Duodenal mucosa (tissue), 2 donors: ENCODE results near the gene GADD45A.
"Not testable (repeated sequence)": the region's sequence is repeated elsewhere in the genome, so short reads cannot be mapped to it uniquely, and the experiment has no call there.

ENCODE experiments used
- H3K27ac ChIP-seq: one replicate; pipeline ENCODE4 v1.7.0; 2013; ENCODE audit warnings: low read depth, low read length
- H3K27me3 ChIP-seq, 2 donors: one replicate each; pipeline ENCODE4 v1.7.0; 2013; ENCODE audit warnings: low read length in 2 of 2, control low read depth in 1 of 2; ENCODE audit not compliant: insufficient read depth in 2 of 2, control insufficient read depth in 1 of 2
- H3K36me3 ChIP-seq, 2 donors: one replicate each; pipeline ENCODE4 v1.7.0; 2013; ENCODE audit warnings: low read length in 2 of 2, control low read depth in 1 of 2; ENCODE audit not compliant: insufficient read depth in 2 of 2, control insufficient read depth in 1 of 2
- H3K4me1 ChIP-seq, 2 donors: one replicate each; pipeline ENCODE4 v1.7.0; 2013; ENCODE audit warnings: low read length in 2 of 2, control low read depth in 1 of 2; ENCODE audit not compliant: insufficient read depth in 2 of 2, control insufficient read depth in 1 of 2
- H3K4me3 ChIP-seq, 2 donors: one replicate each; pipeline ENCODE4 v1.7.0; 2013; ENCODE audit warnings: low read length in 2 of 2, low read depth in 1 of 2
- H3K9ac ChIP-seq, 2 donors: one replicate each; pipeline ENCODE4 v1.7.0; 2013; ENCODE audit warnings: low read length in 2 of 2, low read depth in 1 of 2
- H3K9me3 ChIP-seq, 2 donors: one replicate each; pipeline ENCODE4 v1.7.0; 2013; ENCODE audit warnings: low read length in 2 of 2, control low read depth in 1 of 2; ENCODE audit not compliant: control insufficient read depth in 1 of 2

The GADD45A gene

GRCh38 chr1:67724928-67725560 is 40.0 kb downstream of the GADD45A start:
- Histone ChIP-seq H3K36me3 (no peaks in the 10 kb centered on the region), H3K4me3 (peak overlapping the region in 1 of 2 donors; percentile 3), H3K9ac (no peak overlapping the region), H3K27ac (no peak overlapping the region), H3K9me3 (no peaks in the 10 kb centered on the region), H3K27me3 (no peaks in the 10 kb centered on the region), H3K4me1 (peaks cover 21 to 43% of the 10 kb centered on the region in 2 donors)

- Histone ChIP-seq H3K27ac (no peak overlapping the region), H3K9me3 (no peaks in the 10 kb centered on the region), H3K27me3 (no peaks in the 10 kb centered on the region), H3K36me3 (no peaks in the 10 kb centered on the region), H3K4me3 (no peak overlapping the region), H3K9ac (no peak overlapping the region), H3K4me1 (peaks cover 21 to 32% of the 10 kb centered on the region in 2 donors)
Measured at GRCh38 chr1:67726224-67726623, 41.2 kb downstream of the GADD45A start.

GRCh38 chr1:67729872-67730271 is 44.9 kb downstream of the GADD45A start:
- Histone ChIP-seq H3K27ac (no peak overlapping the region), H3K9me3 (no peaks in the 10 kb centered on the region), H3K27me3 (no peaks in the 10 kb centered on the region), H3K4me3 (no peak overlapping the region), H3K9ac (no peak overlapping the region), H3K4me1 (peaks cover 24 to 37% of the 10 kb centered on the region in 2 donors), H3K36me3 (no peaks in the 10 kb centered on the region)

GRCh38 chr1:67730312-67730711 is 45.3 kb downstream of the GADD45A start:
- H3K9me3 ChIP-seq, H3K9ac ChIP-seq, H3K4me3 ChIP-seq, H3K27ac ChIP-seq, H3K36me3 ChIP-seq, H3K27me3 ChIP-seq: not testable (repeated sequence)
- peaks cover 20 to 35% of the 10 kb centered on the region in 2 donors for H3K4me1 ChIP-seq

- H3K4me3 ChIP-seq: no peak overlapping the region
- no peak overlapping the region for H3K9ac ChIP-seq
- no peaks in the 10 kb centered on the region for H3K27me3 ChIP-seq
- no peak overlapping the region for H3K27ac ChIP-seq
- no peaks in the 10 kb centered on the region for H3K9me3 ChIP-seq
- no peaks in the 10 kb centered on the region for H3K36me3 ChIP-seq
- peaks cover 28 to 38% of the 10 kb centered on the region in 2 donors for H3K4me1 ChIP-seq
Measured at GRCh38 chr1:67731322-67731721, 46.3 kb downstream of the GADD45A start.

- Histone ChIP-seq H3K27me3 (no peaks in the 10 kb centered on the region), H3K4me3 (no peak overlapping the region), H3K4me1 (peaks cover 41 to 50% of the 10 kb centered on the region in 2 donors), H3K36me3 (no peaks in the 10 kb centered on the region), H3K9me3 (no peaks in the 10 kb centered on the region), H3K9ac (no peak overlapping the region), H3K27ac (no peak overlapping the region)
Measured at GRCh38 chr1:67732750-67733151, 47.8 kb downstream of the GADD45A start.

GRCh38 chr1:67733681-67734322 is 48.8 kb downstream of the GADD45A start:
- Histone ChIP-seq H3K9ac (no peak overlapping the region), H3K27ac (no peak overlapping the region), H3K4me1 (peaks cover 46 to 56% of the 10 kb centered on the region in 2 donors), H3K27me3 (no peaks in the 10 kb centered on the region), H3K4me3 (no peak overlapping the region), H3K36me3 (no peaks in the 10 kb centered on the region), H3K9me3 (no peaks in the 10 kb centered on the region)

- peaks cover 46 to 56% of the 10 kb centered on the region in 2 donors for H3K4me1 ChIP-seq
- no peaks in the 10 kb centered on the region for H3K9me3 ChIP-seq
- H3K4me3 ChIP-seq: no peak overlapping the region
- H3K36me3 ChIP-seq: no peaks in the 10 kb centered on the region
- H3K27me3 ChIP-seq: no peaks in the 10 kb centered on the region
- H3K9ac ChIP-seq: no peak overlapping the region
- H3K27ac ChIP-seq: no peak overlapping the region
Measured at GRCh38 chr1:67734323-67734690, 49.3 kb downstream of the GADD45A start.

- Histone ChIP-seq H3K4me3 (no peak overlapping the region), H3K36me3 (no peaks in the 10 kb centered on the region), H3K9me3 (no peaks in the 10 kb centered on the region), H3K27ac (no peak overlapping the region), H3K4me1 (peaks cover 46 to 57% of the 10 kb centered on the region in 2 donors), H3K27me3 (no peaks in the 10 kb centered on the region), H3K9ac (no peak overlapping the region)
Measured at GRCh38 chr1:67735206-67735605, 50.2 kb downstream of the GADD45A start.

GRCh38 chr1:67735806-67736627 is 51.0 kb downstream of the GADD45A start:
- H3K4me1 ChIP-seq: peaks cover 51 to 65% of the 10 kb centered on the region in 2 donors
- H3K9me3 ChIP-seq: no peaks in the 10 kb centered on the region
- H3K4me3 ChIP-seq: peak overlapping the region; percentile 27 to 56
- peak overlapping the region; percentile 57 for H3K27ac ChIP-seq
- H3K9ac ChIP-seq: peak overlapping the region in 1 of 2 donors; percentile 52
- H3K27me3 ChIP-seq: no peaks in the 10 kb centered on the region
- no peaks in the 10 kb centered on the region for H3K36me3 ChIP-seq
